Fibroblast of villous mesenchyme (primary cell): ENCODE results near the gene FERMT2. TPM values are rescaled to one million over a fixed set of nuclear protein-coding genes. Genes with fewer than 3 reads are reported as not detected.

Experiments used
- DNase-seq: peaks from one replicate; pipeline ENCODE4 v3.0.0-alpha.2; 2010; ENCODE audit warnings: low read depth
- H3K4me3 ChIP-seq: 2 replicates; pipeline ENCODE4 v1.5.1; 2011; ENCODE audit warnings: low read depth, mild to moderate bottlenecking, low read length
- CTCF ChIP-seq: IDR thresholded peaks from 2 replicates; pipeline ENCODE4 v1.5.1; 2012; ENCODE audit warnings: low read depth, mild to moderate bottlenecking, low read length; ENCODE audit not compliant: insufficient read depth
- total RNA-seq: library from RNA; depleted of rRNA; stranded (reverse); fragments of >200 nt; gene quantifications from 2 replicates; pipeline ENCODE4 v1.2.3, GENCODE V29; 2012

FERMT2 gene
- total RNA-seq, 1 donor: 320 TPM

GRCh38 chr14:52907949-52908348 lies 42.9 kb downstream of the FERMT2 start:
- no peak for TF ChIP-seq CTCF
- DNase-seq: no peak
- H3K4me3 ChIP-seq: no peak overlapping the region

GRCh38 chr14:52906141-52906601 lies 44.7 kb downstream of the FERMT2 start:
- no peak for TF ChIP-seq CTCF
- H3K4me3 ChIP-seq: no peak overlapping the region

GRCh38 chr14:52902971-52903619 lies 47.8 kb downstream of the FERMT2 start:
- H3K4me3 ChIP-seq: no peak overlapping the region
- DNase-seq: peak; percentile 61
- TF ChIP-seq CTCF: no peak

More at GRCh38 chr14:52906141-52906601, 44.7 kb downstream of the FERMT2 start:
- DNase-seq: peak; percentile 84

GRCh38 chr14:52901357-52901980 lies 49.4 kb downstream of the FERMT2 start:
- DNase-seq: no peak
- no peak overlapping the region for H3K4me3 ChIP-seq
- TF ChIP-seq CTCF: no peak

- no peak for DNase-seq
- no peak for TF ChIP-seq CTCF
- H3K4me3 ChIP-seq: no peak overlapping the region
Observed at GRCh38 chr14:52900731-52901130, 50.1 kb downstream of the FERMT2 start.

GRCh38 chr14:52898496-52898895 lies 52.4 kb downstream of the FERMT2 start:
- TF ChIP-seq CTCF: no peak
- no peak overlapping the region for H3K4me3 ChIP-seq

More at GRCh38 chr14:52898496-52898895, 52.4 kb downstream of the FERMT2 start:
- DNase-seq: no peak
